GM18508 (cell line): ENCODE data around the gene MIEN1.
"Not testable (repeated sequence)": the region's sequence is repeated elsewhere in the genome, so short reads cannot be mapped to it uniquely, and the experiment has no call there.

ENCODE experiments used
- ATAC-seq: cut with Tn5 transposase; IDR thresholded peaks from one replicate; pipeline ENCODE4 v1.9.1; 2021; ENCODE audit warnings: moderate number of reproducible peaks; ENCODE audit not compliant: insufficient read depth, unreplicated experiment

Gene MIEN1

GRCh38 chr17:39730095-39730921, at the start of gene MIEN1:
TSS of gene MIEN1 (minus strand) at chr17:39730532. CDS start at chr17:39730495, 37 bp downstream.
- peak; percentile 53 for ATAC-seq

GRCh38 chr17:39777534-39778365, 47.4 kb upstream of the MIEN1 start:
- peak; percentile 39 for ATAC-seq

- ATAC-seq = no peak
Measured at GRCh38 chr17:39776252-39776651, 45.9 kb upstream of the MIEN1 start.

GRCh38 chr17:39775031-39775430, 44.7 kb upstream of the MIEN1 start:
- ATAC-seq = no peak

GRCh38 chr17:39774047-39774446, 43.7 kb upstream of the MIEN1 start:
- no peak for ATAC-seq

- ATAC-seq = no peak
Measured at GRCh38 chr17:39772987-39773934, 42.9 kb upstream of the MIEN1 start.

- no peak for ATAC-seq
Measured at GRCh38 chr17:39772415-39772814, 42.1 kb upstream of the MIEN1 start.

- ATAC-seq = no peak
Measured at GRCh38 chr17:39769974-39770587, 39.7 kb upstream of the MIEN1 start.

- no peak for ATAC-seq
Measured at GRCh38 chr17:39767147-39767546, 36.8 kb upstream of the MIEN1 start.

GRCh38 chr17:39765766-39766165, 35.4 kb upstream of the MIEN1 start:
- ATAC-seq = no peak

- no peak for ATAC-seq
Measured at GRCh38 chr17:39765175-39765574, 34.8 kb upstream of the MIEN1 start.

- not testable (repeated sequence) for ATAC-seq
Measured at GRCh38 chr17:39764171-39764570, 33.8 kb upstream of the MIEN1 start.

GRCh38 chr17:39763051-39763820, 32.9 kb upstream of the MIEN1 start:
- no peak for ATAC-seq

GRCh38 chr17:39761861-39762496, 31.6 kb upstream of the MIEN1 start:
- ATAC-seq = no peak

- ATAC-seq = no peak
Measured at GRCh38 chr17:39759204-39759603, 28.9 kb upstream of the MIEN1 start.

GRCh38 chr17:39757931-39758873, 27.9 kb upstream of the MIEN1 start:
- ATAC-seq = no peak

GRCh38 chr17:39757176-39757662, 26.9 kb upstream of the MIEN1 start:
- no peak for ATAC-seq
